Measurements from ENCODE around the gene TP53I11.
A peak's percentile ranks its signal among the peaks of the same experiment; 100 is the strongest.

TP53I11 gene

DNA sequence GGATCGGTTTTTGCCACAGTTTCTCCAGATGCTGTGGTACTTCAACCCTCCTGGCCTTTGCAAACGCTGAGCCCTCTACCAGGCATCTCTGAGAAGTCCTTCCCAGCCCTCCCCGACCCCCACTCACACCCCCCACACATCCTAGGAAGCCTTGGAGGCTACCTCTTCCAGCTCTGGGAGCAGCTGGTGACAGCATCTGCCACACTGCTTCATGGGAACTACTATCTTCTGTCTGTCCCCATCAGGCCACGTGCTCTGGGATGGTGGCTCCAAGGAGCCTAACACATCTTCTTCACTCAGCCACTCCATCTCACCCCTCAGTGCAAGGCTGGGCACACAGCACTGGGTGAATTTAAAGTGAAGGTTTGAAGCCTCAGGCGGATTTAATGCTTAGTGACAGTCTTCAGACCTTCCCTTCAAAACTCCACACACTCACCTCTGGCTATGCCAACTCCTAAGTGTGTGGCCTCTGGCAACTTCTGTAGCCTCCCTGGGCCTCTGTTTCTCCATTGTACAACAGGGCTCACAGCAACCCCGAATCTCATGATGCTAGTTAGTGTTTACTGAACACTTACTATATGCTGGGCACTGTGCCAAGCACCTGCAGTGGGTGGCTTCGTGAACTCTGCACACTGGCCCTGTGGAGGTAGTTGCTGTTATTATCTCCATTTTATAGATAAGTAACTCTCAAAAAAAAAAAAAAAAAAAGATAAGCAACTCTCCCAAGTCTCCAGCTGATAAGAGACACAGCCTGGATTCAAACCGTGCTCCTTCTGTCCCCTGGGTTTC lies 7.3 kb upstream of the TP53I11 start:
- DNase-seq (ENCODE audit: low spot score) (no peak), FAIRE-seq (no peak)

DNA sequence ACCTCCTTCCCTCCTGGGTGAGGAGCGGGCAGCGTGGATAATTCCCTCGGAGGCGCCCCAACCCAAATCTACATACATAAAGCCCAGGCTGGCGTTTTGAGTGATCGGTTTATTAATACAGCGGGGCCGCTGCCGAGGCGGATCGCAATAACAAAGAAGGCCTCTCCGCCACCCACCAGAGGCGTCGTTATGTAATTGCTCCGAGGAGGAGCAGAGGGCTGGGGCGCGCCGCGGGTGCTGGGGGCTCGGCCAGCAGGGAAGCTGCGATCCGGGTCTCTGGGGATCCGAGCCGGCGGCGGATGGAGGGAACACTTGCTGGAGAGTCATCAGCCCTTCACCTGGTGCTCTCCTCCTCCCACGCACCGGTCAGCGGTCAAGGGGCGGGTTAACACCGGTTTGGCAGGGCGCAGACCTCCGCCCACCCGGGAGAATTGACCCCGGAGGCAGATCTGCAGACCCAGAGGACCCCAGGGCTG lies 6.4 kb upstream of the TP53I11 start:
- FAIRE-seq, result no peak

DNA sequence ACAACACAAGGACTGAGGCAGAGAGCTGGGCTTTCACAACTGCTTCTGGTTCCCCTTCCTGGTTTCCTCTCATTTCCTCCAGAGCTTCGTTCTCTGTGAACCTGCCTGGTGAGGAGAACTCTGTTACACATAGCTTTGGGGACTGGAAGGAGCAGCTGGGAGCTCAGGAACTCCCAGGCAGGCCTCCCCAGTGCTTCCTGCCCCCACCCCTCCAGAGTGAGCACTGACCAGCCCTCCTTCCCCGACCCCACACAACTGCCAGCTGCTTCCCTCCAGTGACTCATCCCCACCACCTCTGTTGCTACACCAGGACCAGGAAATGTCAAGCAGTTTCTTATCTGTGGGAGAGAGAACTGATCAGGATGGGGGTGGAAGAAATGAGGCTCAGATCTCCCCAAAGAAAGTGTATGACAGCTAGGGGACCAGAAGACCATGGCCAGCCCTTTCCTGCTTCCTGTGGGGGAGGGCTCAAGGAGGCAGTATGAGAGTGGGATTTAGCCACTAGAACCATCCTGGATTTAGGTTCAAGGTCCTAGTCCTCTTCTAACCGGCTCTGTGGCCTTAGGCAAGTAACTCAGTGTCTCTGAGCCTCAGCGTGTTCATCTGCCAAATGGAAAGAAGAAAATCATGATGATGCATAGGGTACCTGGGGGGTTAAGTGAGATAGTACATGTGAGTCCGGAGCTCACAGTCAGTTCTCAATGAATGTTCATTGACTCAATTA lies 4.5 kb upstream of the TP53I11 start:
- DNase-seq (ENCODE audit: low spot score) (peak; percentile 73), FAIRE-seq (peak; percentile 89)

More for the DNA sequence above, 6.4 kb upstream of the TP53I11 start:
- DNase-seq (ENCODE audit: low spot score), result no peak

DNA sequence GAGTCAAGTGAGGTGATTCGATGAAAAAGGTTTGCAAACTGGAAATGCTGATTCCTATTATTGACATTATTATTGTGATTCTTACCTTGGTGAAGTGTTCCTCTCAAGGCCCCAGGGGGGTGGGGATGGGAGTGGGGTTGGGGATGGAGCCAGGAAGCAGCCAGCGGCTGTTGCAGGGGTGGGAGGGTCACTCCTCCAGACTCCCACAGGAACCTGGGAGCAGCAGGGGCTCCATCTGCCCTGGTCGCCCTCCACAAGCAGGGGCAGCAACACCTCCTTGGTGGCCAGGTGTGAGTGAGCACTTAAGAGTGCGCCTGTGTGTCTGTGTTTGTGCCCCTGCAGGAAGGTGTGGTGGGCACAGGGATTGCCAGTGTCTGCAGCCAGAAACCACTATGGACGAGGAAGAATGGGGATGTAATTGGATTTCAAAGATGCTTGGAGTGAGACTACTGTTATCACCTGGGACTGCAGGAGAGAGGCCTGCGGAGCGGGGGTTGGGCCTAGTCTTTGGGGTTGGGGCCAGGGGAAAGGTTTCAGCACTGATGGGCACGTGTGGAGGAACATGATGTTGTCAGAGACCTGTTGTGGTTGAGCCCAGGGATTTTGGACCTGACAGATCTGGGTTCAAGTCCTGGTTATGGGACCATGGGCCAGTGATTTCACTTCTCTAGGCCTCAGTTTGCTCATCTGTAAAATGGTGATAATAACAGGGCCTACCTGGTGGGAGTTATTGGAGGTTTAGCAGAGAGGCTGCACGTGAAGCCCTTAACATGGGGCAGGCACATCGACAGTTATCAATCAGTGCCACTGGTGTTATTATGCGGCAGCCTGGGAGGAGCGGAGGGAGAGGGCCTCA lies 3.6 kb upstream of the TP53I11 start:
- no peak for DNase-seq (ENCODE audit: low spot score)
- FAIRE-seq, result no peak

DNA sequence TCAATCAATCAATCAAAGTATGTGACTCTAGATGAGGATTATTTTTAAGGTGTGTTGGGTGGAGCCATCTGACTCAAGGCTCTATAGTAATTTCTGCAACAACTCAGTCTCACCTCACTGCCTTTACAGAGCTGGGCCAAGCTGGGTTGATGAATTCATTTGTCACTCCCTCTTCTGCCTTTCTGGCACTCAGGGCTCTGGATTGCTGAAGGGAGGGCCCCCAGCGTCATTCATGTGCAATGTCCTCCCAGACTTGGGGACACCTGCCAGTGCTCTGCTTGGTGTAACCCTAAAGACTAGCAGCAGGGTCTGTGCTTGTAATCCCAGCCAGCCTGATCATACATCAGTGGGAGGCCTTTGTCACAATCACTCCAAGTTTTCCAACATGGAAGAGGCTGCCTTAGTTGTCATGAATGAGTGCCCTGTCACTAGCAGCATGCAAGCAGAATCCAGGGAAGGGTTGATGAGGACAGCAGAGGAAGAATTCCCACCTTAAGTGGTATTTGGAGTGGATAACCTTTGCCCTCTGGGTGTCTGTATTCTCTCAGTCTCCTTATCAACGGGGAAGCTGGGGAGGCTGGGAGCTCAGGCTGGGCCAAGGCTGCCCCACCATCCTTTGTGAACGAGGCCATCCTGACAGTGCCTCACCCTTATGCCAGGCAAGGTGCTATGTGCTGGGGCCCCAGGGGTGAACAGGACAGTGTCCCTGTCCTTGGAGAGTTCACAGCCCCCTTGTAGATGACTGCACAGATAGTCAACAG lies 2.0 kb upstream of the TP53I11 start:
- DNase-seq (ENCODE audit: low spot score), result no peak
- FAIRE-seq, result no peak

DNA sequence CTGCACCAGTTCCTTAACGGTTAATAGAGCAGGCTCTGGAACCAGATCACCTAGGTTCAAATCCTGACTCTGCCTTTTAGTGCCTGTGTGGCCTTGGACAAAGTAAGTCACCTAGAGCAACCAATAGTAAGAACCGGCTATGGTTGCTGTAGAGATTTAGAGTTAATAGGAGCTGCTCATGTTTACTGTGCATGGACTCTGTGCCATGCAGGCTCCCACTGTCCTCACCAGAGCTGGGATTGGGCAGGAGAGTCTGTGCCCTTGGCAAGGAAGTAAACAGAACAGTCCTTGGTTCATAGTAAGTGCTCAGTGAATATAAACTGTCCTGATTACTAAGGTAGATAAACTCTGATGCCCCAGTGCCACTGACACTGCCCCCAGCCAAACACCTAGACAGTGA lies 1.4 kb upstream of the TP53I11 start:
- no peak for DNase-seq (ENCODE audit: low spot score)
- no peak for FAIRE-seq

DNA sequence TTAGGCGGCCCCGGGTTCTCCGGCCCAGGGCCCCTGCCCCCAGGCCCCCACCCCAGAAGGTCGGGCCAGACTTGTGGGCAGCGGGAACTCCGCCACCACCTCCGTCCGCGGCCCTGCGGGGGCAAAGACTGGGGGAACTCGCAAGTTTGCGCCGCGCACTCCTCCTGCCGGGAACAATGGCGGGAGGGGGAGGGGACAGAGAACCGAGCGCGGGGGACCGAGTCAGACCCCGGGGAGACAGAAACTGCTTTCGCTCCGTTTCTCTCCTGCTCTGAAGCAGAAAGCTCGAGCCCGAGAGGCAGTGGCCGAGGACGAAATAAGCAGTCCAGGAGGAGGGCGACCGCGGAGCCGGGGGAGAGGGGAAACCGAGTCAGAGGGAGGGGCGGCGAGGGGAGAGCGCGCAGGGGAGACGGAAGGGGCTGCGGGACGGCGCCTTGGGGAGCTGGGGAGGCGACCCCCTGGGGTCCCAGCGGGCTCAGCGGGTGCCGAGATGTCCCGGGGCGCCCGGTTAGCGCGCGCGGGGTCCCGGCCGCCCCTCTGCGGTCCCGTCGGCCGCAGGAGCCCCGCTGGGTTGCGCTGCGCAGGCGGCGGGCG lies 555 bp downstream of the TP53I11 start:
- peak; percentile 31 for DNase-seq (ENCODE audit: low spot score)
- no peak for FAIRE-seq

DNA sequence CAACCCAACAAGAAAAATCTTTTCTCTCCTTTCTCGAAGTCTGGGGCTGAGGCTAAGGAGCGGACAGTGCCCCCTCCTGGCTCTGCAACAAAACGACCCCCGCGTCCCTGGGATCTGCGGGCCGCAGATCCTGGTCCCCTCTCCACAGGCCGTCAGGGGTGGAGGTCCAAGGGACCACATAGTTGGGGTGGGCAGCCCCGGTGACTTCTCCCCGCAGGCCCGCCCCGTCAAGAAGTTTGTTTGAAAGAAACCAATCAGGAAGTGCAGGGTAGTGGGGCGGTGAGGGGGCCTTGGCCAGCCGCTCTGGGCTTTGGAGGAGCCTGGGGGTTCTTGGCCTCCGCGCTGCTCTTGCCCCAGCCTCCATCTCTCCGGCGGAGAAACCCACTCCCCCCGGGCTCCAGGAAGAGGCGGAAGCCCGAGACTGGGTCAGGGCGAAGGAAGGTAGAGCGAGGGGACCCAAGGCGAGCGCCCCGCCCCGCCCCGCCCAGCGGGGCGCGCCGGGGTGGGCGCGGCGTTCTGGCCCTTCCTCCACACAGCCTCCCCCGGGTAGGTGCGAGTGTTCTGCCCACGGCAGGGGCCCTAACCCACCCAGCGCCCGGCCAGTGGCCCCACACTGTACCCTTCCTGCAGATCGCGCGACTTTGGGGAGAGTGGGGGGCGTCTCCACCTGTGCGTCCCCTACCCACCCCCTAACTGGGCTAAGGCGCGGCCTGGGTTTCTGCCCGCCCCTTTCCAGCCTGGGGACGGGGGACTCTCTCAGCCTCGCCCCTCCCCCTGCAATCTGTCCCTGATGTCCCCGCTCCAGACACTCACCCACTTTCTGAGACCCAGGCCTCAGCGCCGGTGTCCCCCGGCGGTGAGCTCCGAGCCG lies 1.3 kb downstream of the TP53I11 start:
- FAIRE-seq (no peak), DNase-seq (ENCODE audit: low spot score) (peak; percentile 68)

DNA sequence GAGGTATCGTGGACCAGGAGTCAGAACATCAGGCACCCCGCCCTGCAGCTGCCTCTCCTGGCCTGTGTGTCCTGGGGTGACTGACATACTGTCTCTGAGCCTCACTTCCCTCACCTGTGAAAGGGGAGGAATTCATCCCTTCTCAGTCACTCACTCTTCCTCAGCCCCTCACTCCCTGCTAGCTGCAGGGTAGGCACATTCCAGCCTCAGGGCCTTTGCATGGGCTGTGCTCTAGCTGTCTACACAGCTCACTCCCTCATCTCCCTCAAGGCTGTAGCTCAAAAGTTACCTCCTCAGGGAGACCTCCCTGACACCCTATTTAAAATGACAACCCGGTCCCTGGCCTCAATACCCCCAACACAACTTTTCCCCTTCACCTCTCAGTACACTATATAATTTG lies 2.5 kb downstream of the TP53I11 start:
- FAIRE-seq (no peak), DNase-seq (ENCODE audit: low spot score) (no peak)

DNA sequence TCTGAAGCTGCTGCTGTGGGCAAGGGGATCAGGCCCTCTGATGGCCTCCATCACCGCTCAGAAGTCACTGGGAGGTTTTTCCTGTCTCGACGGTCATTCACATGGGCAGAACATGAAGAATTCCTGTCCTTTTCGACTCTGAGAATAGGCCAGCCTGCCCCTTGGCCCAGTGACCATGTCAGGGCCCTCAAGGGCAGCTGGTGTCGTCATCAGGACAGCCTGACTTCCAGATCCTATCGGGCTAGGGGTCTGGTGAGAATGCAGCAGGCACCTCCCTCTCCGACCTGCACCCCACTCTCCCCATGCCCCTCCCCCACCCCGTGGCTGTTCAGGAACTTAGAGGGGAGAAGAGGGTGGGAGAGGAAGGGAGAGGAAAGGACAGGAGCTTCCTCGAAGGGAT lies 3.6 kb downstream of the TP53I11 start:
- DNase-seq (ENCODE audit: low spot score) (no peak), FAIRE-seq (no peak)

DNA sequence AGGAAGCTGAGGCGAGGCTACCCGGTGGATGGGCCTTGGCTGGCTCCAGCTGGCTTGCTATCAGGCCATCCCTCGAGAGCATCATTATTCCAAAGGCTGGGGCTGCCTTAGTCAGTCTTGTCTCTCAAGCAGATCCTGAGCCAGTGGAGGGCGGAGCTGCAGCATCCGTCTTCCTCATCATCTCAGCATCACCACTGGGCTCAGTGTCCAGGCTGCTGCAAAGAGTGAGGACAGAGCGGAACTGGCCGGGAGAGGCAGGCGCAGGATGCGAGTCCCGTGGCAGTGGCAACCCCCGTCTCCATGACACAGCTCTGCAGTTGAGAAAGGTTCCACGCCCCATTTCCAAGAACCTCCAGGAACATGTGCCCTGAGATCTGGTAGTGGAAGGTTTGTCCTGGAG lies 4.4 kb downstream of the TP53I11 start:
- no peak for DNase-seq (ENCODE audit: low spot score)
- FAIRE-seq, result no peak

DNA sequence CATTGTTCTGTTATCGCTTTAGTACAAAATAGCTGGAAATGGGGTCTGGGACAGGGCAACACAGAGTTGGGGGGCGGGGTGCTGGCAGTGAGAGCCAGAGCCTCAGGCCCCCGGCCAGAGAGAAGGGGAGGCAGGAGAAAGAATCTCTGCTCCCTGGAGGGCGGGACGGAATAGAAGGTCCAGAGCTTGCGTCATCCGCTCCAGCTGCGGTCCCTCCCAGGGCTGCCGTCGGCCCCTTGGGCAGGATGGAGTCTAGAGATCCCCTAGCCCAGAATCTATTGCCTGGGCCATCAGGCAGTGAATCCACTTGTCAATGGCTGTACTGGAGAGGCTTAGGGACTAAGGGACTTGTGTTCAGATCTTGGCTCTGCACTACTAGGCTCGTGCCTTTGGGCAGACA lies 5.0 kb downstream of the TP53I11 start:
- FAIRE-seq, result no peak
- no peak for DNase-seq (ENCODE audit: low spot score)

DNA sequence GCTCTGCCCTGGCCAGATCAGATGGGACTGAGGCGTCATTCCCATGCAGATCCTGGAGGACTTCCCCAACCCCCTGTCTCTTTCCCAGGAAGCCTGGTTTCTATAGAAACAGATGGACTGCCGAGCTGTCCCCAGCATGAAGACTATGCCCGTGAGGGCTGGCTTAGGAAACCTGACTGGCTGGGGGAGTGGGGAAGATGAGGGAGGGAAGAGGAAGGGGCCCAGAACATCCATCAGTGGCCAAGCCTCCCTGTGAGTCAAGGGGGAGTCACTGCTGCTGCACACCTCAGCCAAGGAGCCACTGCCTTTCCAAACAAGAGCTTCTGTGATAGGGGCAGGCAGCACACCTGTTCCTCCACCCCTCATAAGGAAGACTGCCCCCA lies 5.8 kb downstream of the TP53I11 start:
- FAIRE-seq, result no peak

DNA sequence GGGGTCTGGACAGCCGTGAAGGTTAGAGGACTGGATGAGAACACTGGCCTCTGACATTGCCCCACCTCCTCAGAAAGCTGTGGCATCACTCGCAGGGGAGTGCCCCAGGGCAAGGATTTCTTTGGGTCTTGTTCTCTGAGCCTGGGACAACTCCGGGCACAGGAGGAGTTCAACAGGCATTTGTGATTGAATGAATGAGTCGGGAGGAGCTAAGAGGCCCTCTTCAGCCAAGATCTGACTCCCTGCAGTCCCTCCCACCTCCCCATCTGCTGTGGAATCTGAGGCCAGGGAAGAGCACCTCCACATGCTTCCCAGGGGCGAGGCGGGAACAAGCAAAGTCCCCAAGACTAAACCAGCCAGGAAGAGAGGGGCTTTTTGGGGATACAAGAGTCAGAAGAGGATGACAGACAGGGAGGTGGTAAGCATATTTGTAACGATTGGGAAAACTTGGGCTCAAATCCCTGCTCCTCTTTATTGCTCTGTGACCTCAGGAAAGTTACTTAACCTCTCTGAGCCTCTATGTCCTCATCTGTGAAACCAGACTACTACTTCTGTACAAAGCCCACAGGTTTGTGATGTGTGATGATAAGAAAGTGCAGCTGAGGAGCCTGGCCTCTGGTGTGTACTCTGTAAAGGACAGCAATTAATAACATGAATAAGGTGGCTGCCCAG lies 6.4 kb downstream of the TP53I11 start:
- DNase-seq (ENCODE audit: low spot score), result no peak

More for the DNA sequence above, 5.8 kb downstream of the TP53I11 start:
- DNase-seq (ENCODE audit: low spot score), result no peak

DNA sequence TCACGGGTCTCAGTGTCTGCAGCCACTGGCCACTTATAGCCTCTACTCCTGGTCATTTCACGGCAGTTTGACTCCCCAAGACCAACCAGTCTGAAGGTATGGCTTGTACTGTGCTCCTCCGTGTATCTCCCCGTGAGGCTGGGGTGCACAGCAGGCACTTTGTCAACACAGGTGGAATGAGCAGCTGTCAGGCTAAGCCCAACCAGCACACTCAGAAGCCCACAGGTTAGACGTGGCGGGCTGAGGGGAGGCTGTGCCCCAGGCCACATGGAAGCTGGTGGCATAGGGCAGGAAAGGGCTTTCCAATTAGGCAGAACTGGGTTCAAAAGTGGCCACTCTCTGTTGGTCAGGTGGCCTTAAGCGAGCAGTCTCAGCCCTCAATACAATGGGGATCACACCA lies 7.0 kb downstream of the TP53I11 start:
- FAIRE-seq, result no peak

More for the DNA sequence above, 6.4 kb downstream of the TP53I11 start:
- no peak for FAIRE-seq

DNA sequence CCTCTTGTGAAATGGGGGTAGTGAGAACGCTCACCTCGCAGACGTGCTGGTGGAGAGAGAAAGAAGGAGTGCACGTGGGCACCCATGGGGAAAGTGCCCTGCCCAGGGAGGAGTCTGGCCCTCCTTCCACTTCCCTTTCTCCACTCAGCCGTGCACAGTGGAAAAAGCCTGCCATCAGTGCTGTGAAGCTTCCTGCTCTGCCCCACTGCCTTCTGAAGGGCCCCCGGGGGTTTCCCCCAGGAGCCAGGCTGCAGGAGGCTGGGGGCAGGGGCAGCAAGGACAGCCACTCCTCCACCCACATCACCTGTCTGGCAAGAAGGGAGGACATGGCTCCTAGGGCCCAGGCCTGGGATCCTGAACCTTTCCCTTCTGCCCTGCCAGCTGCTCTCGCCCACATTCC lies 7.6 kb downstream of the TP53I11 start:
- DNase-seq (ENCODE audit: low spot score) (no peak), FAIRE-seq (no peak)

More for the DNA sequence above, 7.0 kb downstream of the TP53I11 start:
- DNase-seq (ENCODE audit: low spot score), result no peak

DNA sequence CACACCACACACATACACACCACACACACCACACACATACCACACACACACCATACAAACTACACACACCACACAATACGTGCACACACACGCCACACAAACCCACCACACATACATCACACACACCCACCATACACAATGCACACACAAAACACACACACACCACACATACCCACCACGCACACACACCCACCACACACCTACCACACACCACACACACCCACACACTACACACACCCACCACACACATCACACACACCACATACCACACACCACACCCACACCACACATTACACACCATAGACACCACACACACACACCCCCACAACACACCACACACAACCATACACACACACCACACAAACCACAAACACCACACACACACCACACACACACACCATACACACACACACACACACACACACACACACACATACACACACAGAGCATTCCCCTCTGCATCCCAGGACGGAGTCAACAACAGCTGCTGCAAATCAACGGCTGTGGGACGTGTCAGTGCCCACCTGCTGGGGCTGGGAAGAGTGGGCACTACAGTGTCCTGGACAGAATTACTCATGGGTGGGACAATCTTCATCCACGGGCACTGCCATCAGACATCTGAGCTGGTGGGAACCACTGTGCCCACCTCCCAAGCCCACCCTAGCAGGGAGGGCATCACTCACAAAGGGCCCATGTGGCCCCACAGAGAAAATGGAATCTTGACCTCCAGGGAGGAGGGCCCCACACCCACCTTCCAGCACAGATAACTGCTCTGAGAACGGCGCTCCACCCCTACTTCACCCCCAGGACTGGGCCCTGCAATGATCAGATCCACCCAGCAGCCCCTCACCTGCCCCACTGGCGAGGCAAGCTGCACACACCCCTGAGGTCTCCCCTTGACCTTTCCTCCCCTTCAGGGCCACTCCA lies 8.4 kb downstream of the TP53I11 start:
- DNase-seq (ENCODE audit: low spot score) (no peak), FAIRE-seq (peak; percentile 99)

Data from urothelium cell line (cell line).